ENCODE data around the gene ASB15.
A peak's percentile ranks its signal among the peaks of the same experiment; 100 is the strongest.

The ASB15 gene

GRCh38 chr7:123622660-123623386 lies 21.2 kb downstream of the ASB15 start:
- TF ChIP-seq ZBTB7A (IDR thresholded peaks at IDR 0.05; ENCODE audit: low read depth), result no peak

- no peak for TF ChIP-seq CREB1 (IDR thresholded peaks at IDR 0.05; ENCODE audit: low read depth)
- TF ChIP-seq TAF1 (IDR thresholded peaks at IDR 0.05; ENCODE audit: low read depth), result no peak
- no peak for TF ChIP-seq REST (IDR thresholded peaks at IDR 0.05; ENCODE audit: low read depth)
- TF ChIP-seq RAD21 (IDR thresholded peaks at IDR 0.05; ENCODE audit: low read depth), result peak; percentile 44
- no peak for TF ChIP-seq TEAD4 (IDR thresholded peaks at IDR 0.05)
- no peak for TF ChIP-seq TCF12 (IDR thresholded peaks at IDR 0.05; ENCODE audit: low read depth)
- peak; percentile 73; the same call in 1 of the 2 replicates for TF ChIP-seq YY1 (IDR thresholded peaks at IDR 0.05; ENCODE audit: low read depth)
- no peak for TF ChIP-seq ZBTB7A (IDR thresholded peaks at IDR 0.05; ENCODE audit: low read depth)
Measured at GRCh38 chr7:123624527-123625183, 23.0 kb downstream of the ASB15 start.

- no peak for TF ChIP-seq CREB1 (IDR thresholded peaks at IDR 0.05; ENCODE audit: low read depth)
- no peak for TF ChIP-seq CEBPB (IDR thresholded peaks at IDR 0.05)
- no peak for TF ChIP-seq TAF1 (IDR thresholded peaks at IDR 0.05; ENCODE audit: low read depth)
- TF ChIP-seq FOXM1 (IDR thresholded peaks at IDR 0.05; ENCODE audit: borderline replicate concordance, low read depth), result no peak
- TF ChIP-seq YY1 (IDR thresholded peaks at IDR 0.05; ENCODE audit: low read depth), result no peak
- TF ChIP-seq EGR1 (IDR thresholded peaks at IDR 0.05), result no peak
Measured at GRCh38 chr7:123625254-123625653, 23.6 kb downstream of the ASB15 start.

- no peak for TF ChIP-seq REST (IDR thresholded peaks at IDR 0.05; ENCODE audit: low read depth)
- no peak for TF ChIP-seq ZBTB7A (IDR thresholded peaks at IDR 0.05; ENCODE audit: low read depth)
- TF ChIP-seq CREB1 (IDR thresholded peaks at IDR 0.05; ENCODE audit: low read depth), result no peak
- no peak for TF ChIP-seq FOXM1 (IDR thresholded peaks at IDR 0.05; ENCODE audit: borderline replicate concordance, low read depth)
- no peak for TF ChIP-seq EP300 (IDR thresholded peaks at IDR 0.05; ENCODE audit: borderline replicate concordance)
- TF ChIP-seq NFIC (IDR thresholded peaks at IDR 0.05), result no peak
- no peak for TF ChIP-seq EGR1 (IDR thresholded peaks at IDR 0.05)
- TF ChIP-seq USF1 (IDR thresholded peaks at IDR 0.05), result no peak
- no peak for TF ChIP-seq TCF12 (IDR thresholded peaks at IDR 0.05; ENCODE audit: low read depth)
- no peak for TF ChIP-seq MAX (IDR thresholded peaks at IDR 0.05)
- no peak for TF ChIP-seq TAF1 (IDR thresholded peaks at IDR 0.05; ENCODE audit: low read depth)
- TF ChIP-seq TEAD4 (IDR thresholded peaks at IDR 0.05), result no peak
Measured at GRCh38 chr7:123627851-123628250, 26.2 kb downstream of the ASB15 start.

GRCh38 chr7:123628829-123629228 lies 27.2 kb downstream of the ASB15 start:
- TF ChIP-seq RAD21 (IDR thresholded peaks at IDR 0.05; ENCODE audit: low read depth) (no peak), TCF12 (IDR thresholded peaks at IDR 0.05; ENCODE audit: low read depth) (no peak), USF1 (IDR thresholded peaks at IDR 0.05) (no peak), EP300 (IDR thresholded peaks at IDR 0.05; ENCODE audit: borderline replicate concordance) (no peak), CREB1 (IDR thresholded peaks at IDR 0.05; ENCODE audit: low read depth) (no peak), CEBPB (IDR thresholded peaks at IDR 0.05) (no peak), YY1 (IDR thresholded peaks at IDR 0.05; ENCODE audit: low read depth) (no peak)

GRCh38 chr7:123629281-123629680 lies 27.7 kb downstream of the ASB15 start:
- no peak for TF ChIP-seq CEBPB (IDR thresholded peaks at IDR 0.05)
- TF ChIP-seq TAF1 (IDR thresholded peaks at IDR 0.05; ENCODE audit: low read depth), result no peak

GRCh38 chr7:123632808-123633207 lies 31.2 kb downstream of the ASB15 start:
- TF ChIP-seq EGR1 (IDR thresholded peaks at IDR 0.05) (no peak), MAX (IDR thresholded peaks at IDR 0.05) (no peak), USF1 (IDR thresholded peaks at IDR 0.05) (no peak), EP300 (IDR thresholded peaks at IDR 0.05; ENCODE audit: borderline replicate concordance) (no peak), ZBTB7A (IDR thresholded peaks at IDR 0.05; ENCODE audit: low read depth) (no peak), YY1 (IDR thresholded peaks at IDR 0.05; ENCODE audit: low read depth) (no peak), REST (IDR thresholded peaks at IDR 0.05; ENCODE audit: low read depth) (no peak)

Measured in Ishikawa (cell line).